ENCODE data around the gene MLLT3.
"Not testable (repeated sequence)": the region's sequence is repeated elsewhere in the genome, so short reads cannot be mapped to it uniquely, and the experiment has no call there.

The MLLT3 gene

GRCh38 chr9:20622330-20623020 is at the start of gene MLLT3:
TSS of gene MLLT3 (minus strand) at chr9:20622499.
- in situ Hi-C loops (cut with MboI; ENCODE audit: low sequenced_read_pairs): no loop called here

GRCh38 chr9:20671635-20672034 is 49.3 kb upstream of the MLLT3 start:
- in situ Hi-C loops (cut with MboI; ENCODE audit: low sequenced_read_pairs): no loop called here

GRCh38 chr9:20670395-20670794 is 48.1 kb upstream of the MLLT3 start:
- in situ Hi-C loops (cut with MboI; ENCODE audit: low sequenced_read_pairs): no loop called here

- in situ Hi-C loops (cut with MboI; ENCODE audit: low sequenced_read_pairs): no loop called here
Observed at GRCh38 chr9:20664501-20664900, 42.2 kb upstream of the MLLT3 start.

GRCh38 chr9:20663133-20663532 is 40.8 kb upstream of the MLLT3 start:
- in situ Hi-C loops (cut with MboI; ENCODE audit: low sequenced_read_pairs): no loop called here

GRCh38 chr9:20662156-20662555 is 39.9 kb upstream of the MLLT3 start:
- in situ Hi-C loops (cut with MboI; ENCODE audit: low sequenced_read_pairs): no loop called here

- in situ Hi-C loops (cut with MboI; ENCODE audit: low sequenced_read_pairs): no loop called here
Observed at GRCh38 chr9:20659474-20659967, 37.2 kb upstream of the MLLT3 start.

- in situ Hi-C loops (cut with MboI; ENCODE audit: low sequenced_read_pairs): no loop called here
Observed at GRCh38 chr9:20658677-20659473, 36.6 kb upstream of the MLLT3 start.

- in situ Hi-C loops (cut with MboI; ENCODE audit: low sequenced_read_pairs): not testable (repeated sequence)
Observed at GRCh38 chr9:20658246-20658667, 36.0 kb upstream of the MLLT3 start.

GRCh38 chr9:20651939-20652338 is 29.6 kb upstream of the MLLT3 start:
- in situ Hi-C loops (cut with MboI; ENCODE audit: low sequenced_read_pairs): no loop called here

GRCh38 chr9:20650750-20651299 is 28.5 kb upstream of the MLLT3 start:
- in situ Hi-C loops (cut with MboI; ENCODE audit: low sequenced_read_pairs): no loop called here

GRCh38 chr9:20650313-20650712 is 28.0 kb upstream of the MLLT3 start:
- in situ Hi-C loops (cut with MboI; ENCODE audit: low sequenced_read_pairs): no loop called here

GRCh38 chr9:20649381-20649780 is 27.1 kb upstream of the MLLT3 start:
- in situ Hi-C loops (cut with MboI; ENCODE audit: low sequenced_read_pairs): no loop called here

GRCh38 chr9:20646656-20647055 is 24.4 kb upstream of the MLLT3 start:
- in situ Hi-C loops (cut with MboI; ENCODE audit: low sequenced_read_pairs): no loop called here

- in situ Hi-C loops (cut with MboI; ENCODE audit: low sequenced_read_pairs): no loop called here
Observed at GRCh38 chr9:20643660-20644059, 21.4 kb upstream of the MLLT3 start.

GRCh38 chr9:20642045-20642444 is 19.7 kb upstream of the MLLT3 start:
- in situ Hi-C loops (cut with MboI; ENCODE audit: low sequenced_read_pairs): no loop called here

- in situ Hi-C loops (cut with MboI; ENCODE audit: low sequenced_read_pairs): no loop called here
Observed at GRCh38 chr9:20640331-20641187, 18.3 kb upstream of the MLLT3 start.

- in situ Hi-C loops (cut with MboI; ENCODE audit: low sequenced_read_pairs): no loop called here
Observed at GRCh38 chr9:20636888-20637440, 14.7 kb upstream of the MLLT3 start.

- in situ Hi-C loops (cut with MboI; ENCODE audit: low sequenced_read_pairs): no loop called here
Observed at GRCh38 chr9:20634895-20635294, 12.6 kb upstream of the MLLT3 start.

- in situ Hi-C loops (cut with MboI; ENCODE audit: low sequenced_read_pairs): no loop called here
Observed at GRCh38 chr9:20632705-20633104, 10.4 kb upstream of the MLLT3 start.
